ENCODE results near the gene TMC1.

The TMC1 gene

DNA sequence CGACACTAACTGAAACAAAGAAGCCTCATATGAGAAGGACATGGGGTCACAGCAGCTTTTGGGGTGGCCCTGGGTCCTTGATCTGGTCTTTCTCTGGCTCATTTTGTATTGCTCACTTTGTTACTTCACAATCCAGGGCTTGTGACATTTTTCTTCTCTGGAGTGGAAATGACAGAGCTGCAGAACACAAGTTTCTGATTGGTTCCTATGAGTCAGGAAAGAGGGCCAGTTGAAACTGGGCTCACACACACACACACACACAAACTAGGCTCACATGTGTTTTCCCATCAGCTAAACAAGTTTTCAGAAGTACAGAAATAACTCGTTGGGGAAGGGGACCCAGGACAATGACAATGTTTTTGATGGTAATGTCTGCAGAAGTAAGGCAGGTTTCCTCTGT lies 54.3 kb downstream of the TMC1 start:
- no peak overlapping the region for H3K4me3 Mint-ChIP-seq
- H3K4me1 Mint-ChIP-seq, result peaks cover 0 to 7% of the 10 kb centered on the region in 2 donors
- DNase-seq, result no peak
- H3K27me3 Mint-ChIP-seq, result peaks cover 5 to 12% of the 10 kb centered on the region in 2 donors
- peak; percentile 16 to 38 for ATAC-seq (replicated peaks)
- H3K36me3 Mint-ChIP-seq, result no peaks in the 10 kb centered on the region
- H3K9me3 Mint-ChIP-seq, result no peaks in the 10 kb centered on the region
- H3K27ac Mint-ChIP-seq, result no peak overlapping the region

DNA sequence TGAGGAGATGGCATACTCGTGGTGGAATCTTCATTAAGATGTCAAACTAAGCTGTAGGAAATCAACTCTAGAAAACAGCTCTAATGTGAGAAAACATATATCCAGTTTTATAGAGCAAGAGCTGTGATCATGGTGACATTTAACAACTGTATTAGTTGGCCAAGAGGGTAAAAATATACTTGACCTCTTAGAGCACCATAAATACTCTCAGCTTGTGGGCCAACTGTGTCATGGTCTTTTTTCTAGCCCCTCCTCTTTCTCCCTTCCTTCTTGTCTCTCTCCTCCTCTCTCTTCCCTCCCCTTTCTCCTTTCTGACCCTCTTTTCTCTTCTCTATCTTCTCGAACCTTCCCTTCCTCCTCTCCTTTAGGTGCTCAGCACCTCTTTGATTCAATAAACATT lies 54.7 kb downstream of the TMC1 start:
- Mint-ChIP-seq H3K27me3 (peaks cover 5 to 12% of the 10 kb centered on the region in 2 donors), H3K4me1 (peaks cover 0 to 7% of the 10 kb centered on the region in 2 donors), H3K36me3 (no peaks in the 10 kb centered on the region), H3K27ac (no peak overlapping the region), H3K9me3 (no peaks in the 10 kb centered on the region), H3K4me3 (no peak overlapping the region)
- peak; percentile 27 to 46 for ATAC-seq (replicated peaks)
- DNase-seq, result no peak

DNA sequence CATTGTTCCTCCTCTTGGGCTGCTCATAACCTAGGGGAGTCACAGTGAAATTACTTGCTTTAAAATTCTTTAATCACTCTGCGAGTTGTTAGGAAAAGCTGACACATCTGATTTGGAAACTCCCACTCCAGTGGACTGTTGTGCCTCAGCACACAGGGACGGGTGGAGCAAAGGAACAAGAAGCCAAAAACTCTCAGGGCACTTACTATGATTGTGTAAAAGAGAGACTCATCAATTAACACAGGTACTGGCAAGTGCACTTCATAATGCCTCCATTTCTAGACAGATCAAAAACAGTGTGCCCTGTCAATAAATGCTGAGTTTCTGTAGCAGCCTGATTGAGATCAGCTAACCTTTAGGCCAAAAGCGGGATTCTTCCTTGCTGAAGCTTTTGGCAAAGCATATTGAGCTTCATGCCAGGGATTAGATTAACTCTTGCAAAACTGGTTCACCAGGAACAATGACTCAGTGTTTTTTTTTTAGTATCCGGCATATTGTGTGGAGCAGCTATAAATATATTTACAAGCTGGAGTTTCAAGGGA lies 55.9 kb downstream of the TMC1 start:
- Mint-ChIP-seq H3K27ac (no peak overlapping the region), H3K27me3 (peaks cover 5 to 12% of the 10 kb centered on the region in 2 donors), H3K4me1 (peaks cover 0 to 7% of the 10 kb centered on the region in 2 donors), H3K36me3 (no peaks in the 10 kb centered on the region), H3K4me3 (no peak overlapping the region), H3K9me3 (no peaks in the 10 kb centered on the region)
- ATAC-seq (replicated peaks), result no peak
- no peak for DNase-seq

DNA sequence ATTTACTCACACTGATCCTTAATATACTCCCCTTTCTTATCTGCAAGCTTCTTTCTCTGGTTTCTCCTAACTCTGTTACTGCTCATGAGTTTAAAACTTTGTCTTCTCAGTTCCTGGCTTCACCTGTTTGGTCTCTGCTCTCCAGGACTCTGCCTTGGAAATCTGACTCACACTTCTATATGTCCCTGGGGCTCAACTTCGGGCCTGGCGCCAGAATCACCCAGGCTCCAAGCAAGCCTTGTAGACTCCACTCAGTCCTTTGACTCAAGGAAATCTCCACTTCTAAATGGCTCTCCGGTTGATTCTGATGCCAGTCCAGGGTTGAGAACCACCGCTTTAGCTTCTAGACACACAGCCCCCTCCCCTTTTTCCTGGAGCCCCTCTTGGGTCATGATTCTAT lies 57.8 kb downstream of the TMC1 start:
- no peak for DNase-seq
- H3K4me1 Mint-ChIP-seq, result peaks cover 0 to 7% of the 10 kb centered on the region in 2 donors
- no peak overlapping the region for H3K27ac Mint-ChIP-seq
- no peak overlapping the region for H3K4me3 Mint-ChIP-seq
- peaks cover 10 to 13% of the 10 kb centered on the region in 2 donors for H3K27me3 Mint-ChIP-seq
- no peak for ATAC-seq (replicated peaks)
- no peaks in the 10 kb centered on the region for H3K36me3 Mint-ChIP-seq
- H3K9me3 Mint-ChIP-seq, result no peaks in the 10 kb centered on the region

DNA sequence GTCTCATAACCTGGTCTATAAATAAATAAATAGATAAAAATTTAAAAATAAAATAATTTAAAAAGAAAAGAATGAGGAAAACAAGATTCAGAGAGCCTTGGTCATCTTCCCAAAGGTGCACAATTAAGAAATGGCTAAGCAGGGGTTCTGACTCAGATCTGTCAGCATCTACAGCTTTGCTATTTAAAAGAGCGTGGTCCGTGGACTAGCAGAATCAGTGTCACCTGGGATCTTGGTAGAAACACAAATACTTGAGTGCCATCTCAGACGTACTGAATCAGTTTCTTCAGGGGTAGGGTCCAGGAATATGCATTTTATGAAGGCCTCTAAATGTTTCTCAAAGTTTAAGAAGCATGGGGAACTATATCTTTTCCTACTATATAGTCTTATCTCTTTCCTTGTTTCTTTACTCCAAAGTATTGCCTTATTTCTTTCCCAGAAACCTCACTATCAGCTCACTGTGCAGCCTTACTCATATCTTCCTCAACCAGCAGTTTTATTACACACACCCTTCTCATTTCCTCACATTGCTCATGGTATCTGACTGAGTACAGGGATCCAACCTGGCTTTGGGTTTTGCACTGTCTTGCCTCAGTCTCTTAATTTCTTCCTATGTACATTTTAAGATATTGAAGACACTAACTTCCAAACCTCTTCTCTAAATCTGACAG lies 58.6 kb downstream of the TMC1 start:
- no peak overlapping the region for H3K4me3 Mint-ChIP-seq
- DNase-seq, result no peak
- ATAC-seq (replicated peaks), result no peak
- no peaks in the 10 kb centered on the region for H3K9me3 Mint-ChIP-seq
- H3K27me3 Mint-ChIP-seq, result peaks cover 12 to 13% of the 10 kb centered on the region in 2 donors
- H3K36me3 Mint-ChIP-seq, result no peaks in the 10 kb centered on the region
- no peaks in the 10 kb centered on the region for H3K4me1 Mint-ChIP-seq
- no peak overlapping the region for H3K27ac Mint-ChIP-seq

DNA sequence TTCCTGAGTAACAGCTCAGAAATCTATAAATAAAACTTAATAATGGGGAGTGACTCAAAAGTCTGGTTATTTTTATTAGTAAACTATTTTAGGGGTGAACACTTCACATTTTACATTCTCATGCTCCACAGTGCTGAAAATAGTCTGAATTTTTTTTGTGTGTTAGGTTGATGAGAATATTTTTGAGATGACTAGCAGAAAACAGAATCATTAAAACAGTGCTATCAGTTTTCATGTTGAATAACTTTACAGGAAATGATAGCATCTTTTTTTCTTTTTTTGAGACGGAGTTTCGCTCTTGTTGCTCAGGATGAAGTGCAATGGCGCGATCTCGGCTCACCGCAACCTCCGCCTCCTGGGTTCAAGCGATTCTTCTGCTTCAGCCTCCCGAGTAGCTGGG lies 60.3 kb downstream of the TMC1 start:
- DNase-seq, result no peak
- Mint-ChIP-seq H3K27ac (no peak overlapping the region), H3K27me3 (peaks cover 12 to 21% of the 10 kb centered on the region in 2 donors), H3K4me3 (no peak overlapping the region), H3K4me1 (no peaks in the 10 kb centered on the region), H3K36me3 (no peaks in the 10 kb centered on the region), H3K9me3 (no peaks in the 10 kb centered on the region)
- no peak for ATAC-seq (replicated peaks)

DNA sequence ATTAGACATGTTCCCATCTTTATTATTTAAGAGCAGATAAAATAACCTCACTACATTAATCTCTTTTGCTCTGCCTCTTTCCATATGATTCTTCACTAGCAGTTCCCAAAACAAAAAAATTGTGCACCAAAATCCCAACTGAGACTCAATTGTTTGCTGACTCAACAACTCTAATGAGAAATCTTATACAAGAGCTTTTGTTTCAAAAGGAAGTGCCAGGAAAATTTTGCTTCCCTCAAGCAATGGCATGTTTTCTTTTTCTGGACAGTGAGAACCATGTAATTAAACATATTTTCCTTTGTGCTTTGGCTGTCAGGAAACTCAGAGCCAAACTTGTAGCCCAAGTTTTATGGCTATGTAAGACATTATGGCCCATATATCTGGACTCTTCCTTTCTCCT lies 62.0 kb downstream of the TMC1 start:
- peaks cover 12 to 16% of the 10 kb centered on the region in 2 donors for H3K27me3 Mint-ChIP-seq
- H3K36me3 Mint-ChIP-seq, result no peaks in the 10 kb centered on the region
- no peak overlapping the region for H3K27ac Mint-ChIP-seq
- H3K9me3 Mint-ChIP-seq, result no peaks in the 10 kb centered on the region
- ATAC-seq (replicated peaks) (no peak), DNase-seq (no peak)
- H3K4me3 Mint-ChIP-seq, result no peak overlapping the region
- no peaks in the 10 kb centered on the region for H3K4me1 Mint-ChIP-seq

DNA sequence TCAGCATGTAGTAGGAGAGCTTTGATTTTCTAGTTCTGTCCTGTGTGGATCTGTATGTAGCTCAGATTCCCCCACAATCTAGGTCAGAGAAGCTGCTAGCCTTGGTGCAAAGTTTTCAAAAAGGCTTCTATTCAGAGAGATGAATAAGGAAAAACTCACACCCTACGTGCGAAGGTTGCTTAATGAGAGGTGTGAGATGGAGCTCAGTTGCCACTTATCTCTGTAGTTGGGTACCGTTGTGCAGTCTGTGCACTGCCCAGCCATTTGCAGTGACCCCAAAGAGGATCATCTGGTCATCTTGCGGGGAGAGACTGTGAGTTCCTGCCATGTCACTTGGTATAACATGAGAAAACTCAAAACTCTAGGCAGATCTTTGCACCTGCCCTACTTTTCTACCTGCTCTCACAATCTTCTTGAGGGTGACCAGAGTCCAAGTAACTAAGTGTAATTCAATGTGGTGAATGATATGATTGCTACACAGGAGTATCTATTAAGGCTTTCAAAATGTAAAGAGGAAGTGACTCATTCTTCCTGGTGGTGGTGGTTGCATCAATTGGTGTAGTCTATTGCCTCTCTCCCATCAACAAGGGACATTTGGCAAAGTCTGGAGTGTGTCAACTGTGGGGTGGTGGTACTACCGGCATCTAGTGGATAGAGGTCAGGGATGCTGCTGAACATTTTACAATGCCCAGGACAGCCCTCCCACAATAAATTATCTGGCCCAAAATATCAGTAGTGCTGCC lies 65.2 kb downstream of the TMC1 start:
- Mint-ChIP-seq H3K4me1 (peaks cover 0 to 13% of the 10 kb centered on the region in 2 donors), H3K9me3 (no peaks in the 10 kb centered on the region), H3K27me3 (peaks cover 12 to 24% of the 10 kb centered on the region in 2 donors), H3K27ac (no peak overlapping the region), H3K36me3 (no peaks in the 10 kb centered on the region), H3K4me3 (no peak overlapping the region)
- ATAC-seq (replicated peaks) (peak; percentile 66 to 74), DNase-seq (no peak)

DNA sequence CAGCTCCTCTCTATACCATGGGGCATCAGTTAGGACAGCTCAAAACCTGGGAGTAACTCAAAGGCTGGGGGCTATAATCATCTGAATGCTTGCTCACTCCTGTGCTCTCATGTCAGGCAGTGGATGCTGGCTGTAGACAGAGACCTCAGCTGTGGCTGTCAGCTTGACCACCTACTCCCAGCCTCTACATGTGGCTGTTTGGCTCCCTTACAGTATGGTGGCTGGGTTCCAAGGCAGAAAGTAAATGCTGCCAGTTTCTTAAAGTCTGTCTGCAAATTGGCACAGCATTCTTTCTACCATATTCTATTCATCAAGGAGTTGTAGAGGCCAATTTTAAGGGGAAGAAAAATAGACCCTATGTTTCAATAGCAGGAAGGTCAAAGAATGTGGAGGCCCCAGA lies 66.9 kb downstream of the TMC1 start:
- peaks cover 8 to 29% of the 10 kb centered on the region in 2 donors for H3K27me3 Mint-ChIP-seq
- H3K27ac Mint-ChIP-seq, result no peak overlapping the region
- H3K36me3 Mint-ChIP-seq, result no peaks in the 10 kb centered on the region
- H3K4me3 Mint-ChIP-seq, result no peak overlapping the region
- no peak for DNase-seq
- H3K4me1 Mint-ChIP-seq, result peaks cover 1 to 24% of the 10 kb centered on the region in 2 donors
- ATAC-seq (replicated peaks), result no peak
- no peaks in the 10 kb centered on the region for H3K9me3 Mint-ChIP-seq

DNA sequence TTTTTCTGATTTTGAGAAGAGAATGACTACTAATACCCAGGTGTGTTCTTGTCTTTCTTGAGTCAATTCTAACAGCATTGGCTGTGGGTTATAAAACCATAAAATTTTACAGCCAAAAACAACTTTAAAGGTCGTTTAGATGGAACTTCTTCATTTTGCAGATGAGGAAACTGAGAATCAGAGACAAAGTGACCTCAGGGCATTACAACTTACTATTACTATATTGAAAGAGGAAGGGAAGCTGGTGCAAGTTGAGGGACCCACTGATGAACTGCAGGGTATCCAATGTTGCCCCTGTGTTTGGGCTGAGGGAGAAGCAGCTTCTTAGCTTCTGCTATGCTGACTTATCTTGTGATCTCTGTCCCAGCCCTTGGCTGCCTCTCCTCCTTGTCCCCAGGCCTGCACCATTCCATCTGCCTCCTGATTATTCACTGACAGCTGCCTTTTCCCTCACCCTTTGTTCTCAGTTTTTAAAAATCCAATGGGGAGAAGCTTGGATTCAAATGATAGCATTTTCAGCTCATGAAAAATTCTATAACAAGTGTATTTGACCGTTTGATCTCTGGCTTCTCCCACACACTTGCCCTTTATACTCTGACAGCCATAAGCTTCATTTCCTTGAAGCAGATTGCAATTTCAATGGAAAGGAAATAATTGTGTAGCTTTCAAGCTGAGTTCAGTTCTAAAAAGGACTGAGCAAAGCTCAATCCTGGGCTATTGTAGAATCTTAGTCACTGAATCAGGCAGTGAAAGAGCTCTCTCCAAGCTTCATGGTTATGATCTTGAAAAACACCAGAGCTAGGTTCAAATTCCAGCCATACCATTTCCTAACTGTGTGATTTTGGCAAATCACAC lies 68.5 kb downstream of the TMC1 start:
- Mint-ChIP-seq H3K9me3 (no peaks in the 10 kb centered on the region), H3K4me3 (no peak overlapping the region), H3K4me1 (peaks cover 1 to 24% of the 10 kb centered on the region in 2 donors), H3K27ac (no peak overlapping the region), H3K27me3 (peaks cover 0 to 26% of the 10 kb centered on the region in 2 donors), H3K36me3 (no peaks in the 10 kb centered on the region)
- ATAC-seq (replicated peaks), result peak; percentile 59 to 70
- no peak for DNase-seq

DNA sequence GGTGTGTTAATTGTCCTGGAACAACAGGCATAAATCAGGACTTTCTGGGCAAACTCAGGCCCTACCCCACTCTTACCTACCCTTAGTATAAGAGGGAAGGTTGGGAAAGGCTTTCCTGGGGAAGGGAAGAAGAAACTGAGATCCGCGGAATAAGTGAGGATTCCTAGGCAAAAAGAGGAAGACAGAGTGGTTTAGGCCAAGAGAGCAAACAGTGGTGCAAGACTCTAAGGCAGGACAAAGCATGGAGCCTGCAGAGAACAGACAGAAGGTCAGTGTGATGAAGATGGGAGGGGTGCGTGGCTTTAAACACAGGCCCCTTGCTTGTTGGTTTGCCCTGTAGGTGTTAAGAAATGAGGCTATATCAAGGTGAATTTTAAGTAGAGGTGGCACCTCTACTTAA lies 69.4 kb downstream of the TMC1 start:
- Mint-ChIP-seq H3K4me3 (no peak overlapping the region), H3K36me3 (no peaks in the 10 kb centered on the region), H3K27ac (no peak overlapping the region), H3K9me3 (no peaks in the 10 kb centered on the region), H3K4me1 (peaks cover 1 to 24% of the 10 kb centered on the region in 2 donors), H3K27me3 (peaks cover 0 to 23% of the 10 kb centered on the region in 2 donors)
- no peak for DNase-seq
- no peak for ATAC-seq (replicated peaks)

DNA sequence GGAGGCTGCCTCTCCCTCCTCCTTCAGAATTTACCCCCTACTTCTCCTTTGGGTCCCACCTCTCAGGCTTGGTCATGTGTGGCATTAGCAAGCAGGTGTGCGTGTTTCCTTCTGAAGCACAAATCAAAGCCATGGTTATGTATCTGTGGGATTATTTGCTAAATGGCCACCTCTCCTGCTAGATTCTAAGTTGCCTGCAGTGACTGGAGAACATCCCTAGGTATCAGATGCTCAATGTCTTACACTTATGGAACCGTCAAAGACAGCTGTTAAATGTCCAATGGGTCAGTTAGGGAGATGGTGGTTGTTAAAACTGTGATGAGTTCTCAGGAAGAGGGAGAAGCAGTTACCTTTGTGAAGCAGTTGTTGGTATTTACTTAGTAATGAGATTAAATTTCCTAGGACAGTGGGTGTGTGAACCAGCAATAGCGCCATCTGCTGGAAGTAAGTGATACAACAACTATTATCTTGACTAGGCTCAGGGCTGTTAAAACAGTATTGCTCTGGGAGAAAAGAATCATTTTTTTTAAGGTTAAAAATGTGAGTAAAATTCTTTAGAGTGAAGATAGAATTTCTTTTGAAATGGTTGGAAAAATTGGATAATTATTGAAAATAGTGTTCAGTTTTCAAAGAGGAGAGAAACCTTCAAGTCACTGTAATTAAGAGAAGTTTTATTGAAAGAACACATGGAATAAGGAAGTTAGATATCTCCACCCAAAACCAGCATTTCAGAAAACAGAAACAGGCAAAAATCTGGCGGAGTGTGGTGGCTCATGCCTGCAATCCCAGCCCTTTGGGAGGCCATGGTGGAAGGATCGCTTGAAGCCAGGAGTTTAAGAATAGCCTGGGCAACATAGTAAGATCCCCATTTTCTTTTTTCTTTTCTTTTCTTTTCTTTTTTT lies 71.3 kb downstream of the TMC1 start:
- no peak overlapping the region for H3K4me3 Mint-ChIP-seq

DNA sequence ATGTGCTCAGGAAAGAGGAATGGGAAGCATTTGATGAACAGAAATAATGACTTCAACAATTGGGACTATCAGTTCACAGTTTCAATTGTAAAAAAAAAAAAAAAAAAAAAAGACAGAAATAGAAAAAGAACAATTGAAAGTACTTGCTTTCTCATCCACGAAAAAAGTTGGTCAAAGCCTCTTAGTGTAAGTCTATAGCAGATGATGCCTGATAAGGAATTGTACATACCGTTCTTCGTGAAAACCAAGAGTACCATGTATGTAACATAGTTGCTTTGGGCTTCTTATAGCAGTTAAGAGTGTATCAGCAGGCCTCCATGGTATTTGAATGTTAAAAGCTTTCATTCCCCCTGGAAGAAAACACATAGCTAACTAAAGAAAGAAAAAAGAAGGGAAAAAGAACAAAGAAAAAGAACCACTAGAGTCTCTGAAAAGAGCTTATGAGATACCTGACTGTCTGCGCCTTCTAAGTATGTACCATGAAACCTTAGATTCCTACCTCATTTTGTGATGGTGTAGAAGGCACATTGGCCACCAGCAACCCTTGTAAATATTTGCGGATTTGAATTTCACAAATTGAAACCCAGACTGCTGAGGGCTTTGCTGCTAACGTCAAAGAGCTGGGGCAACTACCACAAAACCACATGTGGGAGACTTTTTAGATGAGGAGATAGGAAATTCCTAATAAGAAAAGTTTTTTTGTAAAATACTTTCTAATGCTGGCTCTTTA lies 75.2 kb downstream of the TMC1 start:
- no peaks in the 10 kb centered on the region for H3K36me3 Mint-ChIP-seq
- H3K4me3 Mint-ChIP-seq, result no peak overlapping the region
- peaks cover 0 to 12% of the 10 kb centered on the region in 2 donors for H3K27me3 Mint-ChIP-seq
- peaks cover 3 to 19% of the 10 kb centered on the region in 2 donors for H3K4me1 Mint-ChIP-seq
- ATAC-seq (replicated peaks) (no peak), DNase-seq (no peak)
- peak overlapping the region; percentile 62 for H3K27ac Mint-ChIP-seq
- H3K9me3 Mint-ChIP-seq, result no peaks in the 10 kb centered on the region

More for the DNA sequence above, 71.3 kb downstream of the TMC1 start:
- no peak for DNase-seq
- H3K4me1 Mint-ChIP-seq, result peaks cover 3 to 32% of the 10 kb centered on the region in 2 donors
- peak; percentile 73 to 77 for ATAC-seq (replicated peaks)
- H3K36me3 Mint-ChIP-seq, result no peaks in the 10 kb centered on the region
- peaks cover 0 to 22% of the 10 kb centered on the region in 2 donors for H3K27me3 Mint-ChIP-seq
- H3K27ac Mint-ChIP-seq, result no peak overlapping the region
- no peaks in the 10 kb centered on the region for H3K9me3 Mint-ChIP-seq

All from stimulated activated naive B cell treated with anti-CD40 and anti-IgM and Interleukin-4, amounts not matched to agents 10 μg/mL and 1 μg/mL and 100 μg/mL, for 72 hours (primary cell).